GM23338 (cell line): ENCODE measurements around the gene GGCX. TPM values are rescaled to one million over a fixed set of nuclear protein-coding genes. Genes with fewer than 3 reads are reported as not detected.
A peak's percentile ranks its signal among the peaks of the same experiment; 100 is the strongest.
"Not testable (repeated sequence)": the region's sequence is repeated elsewhere in the genome, so short reads cannot be mapped to it uniquely, and the experiment has no call there.

Source experiments
- ATAC-seq: fragments of 200-7000 bp; cut with Tn5 transposase; 3 replicates; pipeline ENCODE4 v1.9.1; 2020
- DNase-seq: peaks from one replicate; pipeline ENCODE4 v3.0.0-alpha.2; 2015; ENCODE audit warnings: low spot score
- H2AFZ ChIP-seq: fragments of 200-600 bp; sonication (generic); 2 replicates; pipeline ENCODE4 v1.8.0; 2016; ENCODE audit warnings: antibody characterized with exemption, mild to moderate bottlenecking, moderate library complexity
- H3F3A ChIP-seq: fragments of 200-600 bp; sonication (generic); replicated peaks from 2 replicates; pipeline ENCODE4 v1.8.0; 2017; ENCODE audit warnings: antibody characterized with exemption, mixed run types, low read depth
- H3K27ac ChIP-seq: fragments of 200-600 bp; sonication (generic); 2 replicates; pipeline ENCODE4 v1.6.1; 2016; ENCODE audit warnings: low read depth
- H3K27me3 ChIP-seq: fragments of 200-600 bp; sonication (generic); 2 replicates; pipeline ENCODE4 v1.8.0; 2016; ENCODE audit warnings: mild to moderate bottlenecking, mixed run types, moderate library complexity; ENCODE audit not compliant: insufficient read depth
- H3K36me3 ChIP-seq: fragments of 200-600 bp; sonication (generic); 2 replicates; pipeline ENCODE4 v1.8.0; 2016; ENCODE audit warnings: mild to moderate bottlenecking; ENCODE audit not compliant: insufficient read depth
- H3K4me1 ChIP-seq: fragments of 200-600 bp; sonication (generic); 2 replicates; pipeline ENCODE4 v1.8.0; 2016; ENCODE audit warnings: mild to moderate bottlenecking, moderate library complexity; ENCODE audit not compliant: insufficient read depth
- H3K4me2 ChIP-seq: fragments of 200-600 bp; sonication (generic); 2 replicates; pipeline ENCODE4 v1.7.1; 2017; ENCODE audit warnings: mixed run types
- H3K4me3 ChIP-seq: fragments of 200-600 bp; sonication (generic); 2 replicates; pipeline ENCODE4 v1.6.1; 2016; ENCODE audit warnings: mixed run types
- H3K79me2 ChIP-seq: fragments of 200-600 bp; sonication (generic); replicated peaks from 2 replicates; pipeline ENCODE4 v1.8.0; 2017; ENCODE audit warnings: mild to moderate bottlenecking; ENCODE audit not compliant: insufficient read depth
- H3K9me2 ChIP-seq: fragments of 200-600 bp; sonication (generic); 2 replicates; pipeline ENCODE4 v1.8.0; 2017; ENCODE audit not compliant: insufficient read depth
- H4K20me1 ChIP-seq: fragments of 200-600 bp; sonication (generic); replicated peaks from 2 replicates; pipeline ENCODE4 v1.8.0; 2017; ENCODE audit warnings: mild to moderate bottlenecking; ENCODE audit not compliant: insufficient read depth
- H3K27ac Mint-ChIP-seq: 2 replicates; pipeline ENCODE4 v1.8.0; 2020; ENCODE audit warnings: inconsistent platforms, mild to moderate bottlenecking, moderate library complexity, mixed read lengths
- H3K27me3 Mint-ChIP-seq: 3 replicates; pipeline ENCODE4 v1.8.0; 2022; ENCODE audit warnings: low read depth, mild to moderate bottlenecking, moderate library complexity, mixed read lengths, inconsistent platforms; ENCODE audit not compliant: insufficient read depth, poor library complexity
- H3K36me3 Mint-ChIP-seq: 3 replicates; pipeline ENCODE4 v1.8.0; 2021; ENCODE audit warnings: low read depth, mild to moderate bottlenecking, inconsistent platforms, moderate library complexity, mixed read lengths
- H3K4me1 Mint-ChIP-seq: 3 replicates; pipeline ENCODE4 v1.8.0; 2020; ENCODE audit warnings: mild to moderate bottlenecking, inconsistent platforms, mixed read lengths
- H3K4me3 Mint-ChIP-seq: 3 replicates; pipeline ENCODE4 v1.8.0; 2021; ENCODE audit warnings: moderate library complexity, mild to moderate bottlenecking, inconsistent platforms, mixed read lengths
- H3K9me3 Mint-ChIP-seq: 3 replicates; pipeline ENCODE4 v1.8.0; 2020; ENCODE audit warnings: moderate library complexity, mild to moderate bottlenecking, inconsistent platforms, mixed read lengths
- CREB1 ChIP-seq: fragments of 250-450 bp; sonication (Bioruptor Pico); IDR thresholded peaks from 2 replicates; pipeline ENCODE4 v1.5.0; 2020; ENCODE audit warnings: low read depth, mild to moderate bottlenecking, moderate library complexity
- ETS1 ChIP-seq: IDR thresholded peaks from 2 replicates; pipeline ENCODE4 v1.6.1; 2016; ENCODE audit warnings: antibody characterized with exemption
- EZH2 ChIP-seq: fragments of 200-600 bp; sonication (generic); IDR thresholded peaks from one replicate; pipeline ENCODE4 v1.8.0; 2017; ENCODE audit warnings: antibody characterized with exemption, mild to moderate bottlenecking, low read depth; ENCODE audit not compliant: unreplicated experiment
- EZH2phosphoT487 ChIP-seq: fragments of 200-600 bp; sonication (generic); IDR thresholded peaks from one replicate; pipeline ENCODE4 v1.8.1; 2018; ENCODE audit warnings: antibody characterized with exemption; ENCODE audit not compliant: unreplicated experiment
- JUNB ChIP-seq: IDR thresholded peaks from one replicate; pipeline ENCODE4 v1.6.1; 2016; ENCODE audit warnings: antibody characterized with exemption; ENCODE audit not compliant: unreplicated experiment
- NANOG ChIP-seq: IDR thresholded peaks from 2 replicates; pipeline ENCODE4 v1.6.1; 2016; ENCODE audit warnings: antibody characterized with exemption, borderline replicate concordance
- POLR2AphosphoS5 ChIP-seq: IDR thresholded peaks from 2 replicates; pipeline ENCODE4 v1.6.1; 2016; ENCODE audit warnings: antibody characterized with exemption, low read depth
- REST ChIP-seq: IDR thresholded peaks from one replicate; pipeline ENCODE4 v1.6.1; 2018; ENCODE audit warnings: antibody characterized with exemption; ENCODE audit not compliant: unreplicated experiment
- STAT1 ChIP-seq: IDR thresholded peaks from one replicate; pipeline ENCODE4 v1.6.1; 2016; ENCODE audit warnings: antibody characterized with exemption; ENCODE audit not compliant: unreplicated experiment
- ZNF114 ChIP-seq: fragments of 250-450 bp; sonication (Bioruptor Pico); IDR thresholded peaks from 2 replicates; pipeline ENCODE4 v1.5.0; 2020; ENCODE audit warnings: mild to moderate bottlenecking, moderate library complexity
- ZNF331 ChIP-seq: fragments of 250-450 bp; sonication (Bioruptor Pico); IDR thresholded peaks from 2 replicates; pipeline ENCODE4 v1.5.0; 2020; ENCODE audit warnings: low read depth, mild to moderate bottlenecking, moderate library complexity
- polyA plus RNA-seq: library from polyadenylated mRNA; unstranded; fragments of >200 nt; fragmentation: Nextera tagmentation; extraction: Ambion mirVana; gene quantifications from 2 replicates; pipeline ENCODE4 v1.2.1, GENCODE V29; 2016
- total RNA-seq: library from RNA; depleted of rRNA; stranded (reverse); fragments of >200 nt; shearing (Covaris generic); gene quantifications from 2 replicates; pipeline ENCODE4 v1.2.3, GENCODE V29; 2014
- TF ChIP-seq, protein P1 (sequence below): fragments of 250-450 bp; sonication (Bioruptor Pico); IDR thresholded peaks from 2 replicates; pipeline ENCODE4 v1.5.0; 2020; ENCODE audit warnings: mild to moderate bottlenecking, moderate library complexity

GGCX gene
- total and polyA plus RNA-seq, 2 experiments from 2014 or later, result 14.4 to 36.2 TPM

- ATAC-seq, H3K4me3 Mint-ChIP-seq, H3K4me3 ChIP-seq, DNase-seq, H3K9me3 Mint-ChIP-seq, H2AFZ ChIP-seq, H3K9me2 ChIP-seq, H3K27ac Mint-ChIP-seq, H3K4me2 ChIP-seq, H3K27me3 ChIP-seq: not testable (repeated sequence)
- peak overlapping the region; percentile 67; the same call in 1 of the 2 replicates for H3K27ac ChIP-seq
- H3K4me1 ChIP-seq, result peaks cover 16% of the 10 kb centered on the region
- peaks cover 84% of the 10 kb centered on the region for H3K36me3 Mint-ChIP-seq
- H3K4me1 Mint-ChIP-seq, result peaks cover 34% of the 10 kb centered on the region
- peak; percentile 40 for TF ChIP-seq POLR2AphosphoS5
- H4K20me1 ChIP-seq, result peaks cover 38% of the 10 kb centered on the region
- peaks cover 76% of the 10 kb centered on the region for H3F3A ChIP-seq
- peaks cover 60% of the 10 kb centered on the region for H3K36me3 ChIP-seq
- peaks cover 19% of the 10 kb centered on the region for H3K27me3 Mint-ChIP-seq
- H3K79me2 ChIP-seq, result peaks cover 36% of the 10 kb centered on the region
Measured at GRCh38 chr2:85544254-85544691, 17.0 kb downstream of the GGCX start.

- Histone ChIP-seq H3K36me3 (peaks cover 59% of the 10 kb centered on the region), H3K4me2 (peak overlapping the region; percentile 96; the same call in 1 of the 2 replicates), H3K4me1 (peaks cover 16% of the 10 kb centered on the region), H3F3A (peaks cover 76% of the 10 kb centered on the region), H4K20me1 (peaks cover 38% of the 10 kb centered on the region), H3K27me3 (no peaks in the 10 kb centered on the region), H3K79me2 (peaks cover 44% of the 10 kb centered on the region), H2AFZ (no peak overlapping the region), H3K9me2 (no peaks in the 10 kb centered on the region), H3K4me3 (peak overlapping the region; percentile 17; the same call in 1 of the 2 replicates), H3K27ac (peak overlapping the region; percentile 100)
- ATAC-seq (no peak), DNase-seq (no peak)
- H3K27ac Mint-ChIP-seq, result peak overlapping the region; percentile 45
- H3K9me3 Mint-ChIP-seq, result no peaks in the 10 kb centered on the region
- peaks cover 34% of the 10 kb centered on the region for H3K4me1 Mint-ChIP-seq
- H3K27me3 Mint-ChIP-seq, result peaks cover 22% of the 10 kb centered on the region
- peaks cover 81% of the 10 kb centered on the region for H3K36me3 Mint-ChIP-seq
- peak overlapping the region; percentile 98 for H3K4me3 Mint-ChIP-seq
- TF ChIP-seq ETS1, result no peak
- no peak for TF ChIP-seq EZH2phosphoT487
- TF ChIP-seq EZH2, result no peak
- no peak for TF ChIP-seq CREB1
- no peak for TF ChIP-seq STAT1
- TF ChIP-seq JUNB, result no peak
- TF ChIP-seq, protein P1, sequence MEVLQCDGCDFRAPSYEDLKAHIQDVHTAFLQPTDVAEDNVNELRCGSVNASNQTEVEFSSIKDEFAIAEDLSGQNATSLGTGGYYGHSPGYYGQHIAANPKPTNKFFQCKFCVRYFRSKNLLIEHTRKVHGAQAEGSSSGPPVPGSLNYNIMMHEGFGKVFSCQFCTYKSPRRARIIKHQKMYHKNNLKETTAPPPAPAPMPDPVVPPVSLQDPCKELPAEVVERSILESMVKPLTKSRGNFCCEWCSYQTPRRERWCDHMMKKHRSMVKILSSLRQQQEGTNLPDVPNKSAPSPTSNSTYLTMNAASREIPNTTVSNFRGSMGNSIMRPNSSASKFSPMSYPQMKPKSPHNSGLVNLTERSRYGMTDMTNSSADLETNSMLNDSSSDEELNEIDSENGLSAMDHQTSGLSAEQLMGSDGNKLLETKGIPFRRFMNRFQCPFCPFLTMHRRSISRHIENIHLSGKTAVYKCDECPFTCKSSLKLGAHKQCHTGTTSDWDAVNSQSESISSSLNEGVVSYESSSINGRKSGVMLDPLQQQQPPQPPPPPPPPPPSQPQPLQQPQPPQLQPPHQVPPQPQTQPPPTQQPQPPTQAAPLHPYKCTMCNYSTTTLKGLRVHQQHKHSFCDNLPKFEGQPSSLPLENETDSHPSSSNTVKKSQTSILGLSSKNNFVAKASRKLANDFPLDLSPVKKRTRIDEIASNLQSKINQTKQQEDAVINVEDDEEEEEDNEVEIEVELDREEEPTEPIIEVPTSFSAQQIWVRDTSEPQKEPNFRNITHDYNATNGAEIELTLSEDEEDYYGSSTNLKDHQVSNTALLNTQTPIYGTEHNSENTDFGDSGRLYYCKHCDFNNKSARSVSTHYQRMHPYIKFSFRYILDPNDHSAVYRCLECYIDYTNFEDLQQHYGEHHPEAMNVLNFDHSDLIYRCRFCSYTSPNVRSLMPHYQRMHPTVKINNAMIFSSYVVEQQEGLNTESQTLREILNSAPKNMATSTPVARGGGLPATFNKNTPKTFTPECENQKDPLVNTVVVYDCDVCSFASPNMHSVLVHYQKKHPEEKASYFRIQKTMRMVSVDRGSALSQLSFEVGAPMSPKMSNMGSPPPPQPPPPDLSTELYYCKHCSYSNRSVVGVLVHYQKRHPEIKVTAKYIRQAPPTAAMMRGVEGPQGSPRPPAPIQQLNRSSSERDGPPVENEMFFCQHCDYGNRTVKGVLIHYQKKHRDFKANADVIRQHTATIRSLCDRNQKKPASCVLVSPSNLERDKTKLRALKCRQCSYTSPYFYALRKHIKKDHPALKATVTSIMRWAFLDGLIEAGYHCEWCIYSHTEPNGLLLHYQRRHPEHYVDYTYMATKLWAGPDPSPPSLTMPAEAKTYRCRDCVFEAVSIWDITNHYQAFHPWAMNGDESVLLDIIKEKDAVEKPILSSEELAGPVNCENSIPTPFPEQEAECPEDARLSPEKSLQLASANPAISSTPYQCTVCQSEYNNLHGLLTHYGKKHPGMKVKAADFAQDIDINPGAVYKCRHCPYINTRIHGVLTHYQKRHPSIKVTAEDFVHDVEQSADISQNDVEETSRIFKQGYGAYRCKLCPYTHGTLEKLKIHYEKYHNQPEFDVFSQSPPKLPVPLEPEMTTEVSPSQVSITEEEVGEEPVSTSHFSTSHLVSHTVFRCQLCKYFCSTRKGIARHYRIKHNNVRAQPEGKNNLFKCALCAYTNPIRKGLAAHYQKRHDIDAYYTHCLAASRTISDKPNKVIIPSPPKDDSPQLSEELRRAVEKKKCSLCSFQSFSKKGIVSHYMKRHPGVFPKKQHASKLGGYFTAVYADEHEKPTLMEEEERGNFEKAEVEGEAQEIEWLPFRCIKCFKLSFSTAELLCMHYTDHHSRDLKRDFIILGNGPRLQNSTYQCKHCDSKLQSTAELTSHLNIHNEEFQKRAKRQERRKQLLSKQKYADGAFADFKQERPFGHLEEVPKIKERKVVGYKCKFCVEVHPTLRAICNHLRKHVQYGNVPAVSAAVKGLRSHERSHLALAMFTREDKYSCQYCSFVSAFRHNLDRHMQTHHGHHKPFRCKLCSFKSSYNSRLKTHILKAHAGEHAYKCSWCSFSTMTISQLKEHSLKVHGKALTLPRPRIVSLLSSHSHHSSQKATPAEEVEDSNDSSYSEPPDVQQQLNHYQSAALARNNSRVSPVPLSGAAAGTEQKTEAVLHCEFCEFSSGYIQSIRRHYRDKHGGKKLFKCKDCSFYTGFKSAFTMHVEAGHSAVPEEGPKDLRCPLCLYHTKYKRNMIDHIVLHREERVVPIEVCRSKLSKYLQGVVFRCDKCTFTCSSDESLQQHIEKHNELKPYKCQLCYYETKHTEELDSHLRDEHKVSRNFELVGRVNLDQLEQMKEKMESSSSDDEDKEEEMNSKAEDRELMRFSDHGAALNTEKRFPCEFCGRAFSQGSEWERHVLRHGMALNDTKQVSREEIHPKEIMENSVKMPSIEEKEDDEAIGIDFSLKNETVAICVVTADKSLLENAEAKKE, result no peak
- TF ChIP-seq ZNF114 (CRISPR knock-in tag), result no peak
- TF ChIP-seq NANOG, result no peak
- no peak for TF ChIP-seq ZNF331 (CRISPR knock-in tag)
- no peak for TF ChIP-seq REST
Measured at GRCh38 chr2:85542777-85543176, 18.5 kb downstream of the GGCX start.
